WTC11 (cell line): ENCODE data around the gene NOC3L. TPM values are rescaled to one million over a fixed set of nuclear protein-coding genes. Genes with fewer than 3 reads are reported as not detected.

Experiments
- AR ChIP-seq: fragments of 250-450 bp; sonication (Bioruptor Pico); IDR thresholded peaks from 2 replicates; pipeline ENCODE4 v1.9.0; 2021; ENCODE audit warnings: mild to moderate bottlenecking
- ATF2 ChIP-seq: sonication (generic); formaldehyde crosslinking; IDR thresholded peaks from 2 replicates; pipeline ENCODE4 v1.8.1; 2022; ENCODE audit warnings: low read depth, missing genetic modification reagents, borderline replicate concordance
- ATF3 ChIP-seq: sonication (generic); formaldehyde crosslinking; conservative IDR thresholded peaks from 2 replicates; pipeline ENCODE4 v1.8.1; 2022; ENCODE audit warnings: mild to moderate bottlenecking, missing genetic modification reagents
- CBFB ChIP-seq: sonication (generic); formaldehyde crosslinking; IDR thresholded peaks from 2 replicates; pipeline ENCODE4 v1.8.1; 2022; ENCODE audit warnings: mild to moderate bottlenecking, low read depth, missing genetic modification reagents
- CREB1 ChIP-seq: sonication (generic); formaldehyde crosslinking; IDR thresholded peaks from 2 replicates; pipeline ENCODE4 v1.8.0; 2023; ENCODE audit warnings: mild to moderate bottlenecking, missing genetic modification reagents
- EMX1 ChIP-seq: fragments of 250-450 bp; sonication (Bioruptor Pico); IDR thresholded peaks from 2 replicates; pipeline ENCODE4 v1.8.0; 2021; ENCODE audit warnings: mild to moderate bottlenecking
- IRF2 ChIP-seq: sonication (generic); formaldehyde crosslinking; IDR thresholded peaks from 2 replicates; pipeline ENCODE4 v1.8.0; 2022; ENCODE audit warnings: low read depth, missing genetic modification reagents, borderline replicate concordance
- JAZF1 ChIP-seq: fragments of 250-450 bp; sonication (Bioruptor Pico); IDR thresholded peaks from 2 replicates; pipeline ENCODE4 v1.9.0; 2021; ENCODE audit warnings: moderate library complexity, mild to moderate bottlenecking, inconsistent platforms
- JUN ChIP-seq: sonication (generic); formaldehyde crosslinking; IDR thresholded peaks from 2 replicates; pipeline ENCODE4 v1.8.0; 2023; ENCODE audit warnings: mild to moderate bottlenecking, missing genetic modification reagents
- MLX ChIP-seq: sonication (generic); formaldehyde crosslinking; IDR thresholded peaks from 2 replicates; pipeline ENCODE4 v1.8.1; 2023; ENCODE audit warnings: mild to moderate bottlenecking, missing genetic modification reagents, moderate library complexity
- NFYB ChIP-seq: sonication (generic); formaldehyde crosslinking; conservative IDR thresholded peaks from 2 replicates; pipeline ENCODE4 v1.8.0; 2022; ENCODE audit warnings: low read depth, missing genetic modification reagents
- OVOL2 ChIP-seq: fragments of 250-450 bp; sonication (Bioruptor Pico); IDR thresholded peaks from 2 replicates; pipeline ENCODE4 v1.9.0; 2021; ENCODE audit warnings: mild to moderate bottlenecking, borderline replicate concordance
- SOX15 ChIP-seq: fragments of 250-450 bp; sonication (Bioruptor Pico); IDR thresholded peaks from 2 replicates; pipeline ENCODE4 v1.9.0; 2021; ENCODE audit warnings: mild to moderate bottlenecking
- TEAD4 ChIP-seq: sonication (generic); formaldehyde crosslinking; IDR thresholded peaks from 2 replicates; pipeline ENCODE4 v1.8.0; 2022; ENCODE audit warnings: mild to moderate bottlenecking, missing genetic modification reagents
- ZNF232 ChIP-seq: sonication (generic); formaldehyde crosslinking; IDR thresholded peaks from 2 replicates; pipeline ENCODE4 v1.8.0; 2022; ENCODE audit warnings: mild to moderate bottlenecking, missing genetic modification reagents
- ZNF425 ChIP-seq: fragments of 250-450 bp; sonication (Bioruptor Pico); conservative IDR thresholded peaks from 2 replicates; pipeline ENCODE4 v1.9.0; 2021; ENCODE audit warnings: mild to moderate bottlenecking
- ZNF532 ChIP-seq: fragments of 250-450 bp; sonication (Bioruptor Pico); IDR thresholded peaks from 2 replicates; pipeline ENCODE4 v1.9.0; 2021; ENCODE audit warnings: mild to moderate bottlenecking, borderline replicate concordance
- total RNA-seq: library from RNA; stranded (reverse); gene quantifications from 3 replicates; pipeline ENCODE4 v1.2.3, GENCODE V29; 2021
- TF ChIP-seq, protein P1 (sequence below): sonication (generic); formaldehyde crosslinking; IDR thresholded peaks from 2 replicates; pipeline ENCODE4 v1.8.0; 2023; ENCODE audit warnings: mild to moderate bottlenecking, missing genetic modification reagents
- TF ChIP-seq, protein P2 (sequence below): sonication (generic); formaldehyde crosslinking; conservative IDR thresholded peaks from 2 replicates; pipeline ENCODE4 v1.8.1; 2023; ENCODE audit warnings: mild to moderate bottlenecking, low read depth, missing genetic modification reagents, moderate library complexity

Gene NOC3L
- total RNA-seq, 1 experiment from 2014 or later = 26.1 TPM

DNA sequence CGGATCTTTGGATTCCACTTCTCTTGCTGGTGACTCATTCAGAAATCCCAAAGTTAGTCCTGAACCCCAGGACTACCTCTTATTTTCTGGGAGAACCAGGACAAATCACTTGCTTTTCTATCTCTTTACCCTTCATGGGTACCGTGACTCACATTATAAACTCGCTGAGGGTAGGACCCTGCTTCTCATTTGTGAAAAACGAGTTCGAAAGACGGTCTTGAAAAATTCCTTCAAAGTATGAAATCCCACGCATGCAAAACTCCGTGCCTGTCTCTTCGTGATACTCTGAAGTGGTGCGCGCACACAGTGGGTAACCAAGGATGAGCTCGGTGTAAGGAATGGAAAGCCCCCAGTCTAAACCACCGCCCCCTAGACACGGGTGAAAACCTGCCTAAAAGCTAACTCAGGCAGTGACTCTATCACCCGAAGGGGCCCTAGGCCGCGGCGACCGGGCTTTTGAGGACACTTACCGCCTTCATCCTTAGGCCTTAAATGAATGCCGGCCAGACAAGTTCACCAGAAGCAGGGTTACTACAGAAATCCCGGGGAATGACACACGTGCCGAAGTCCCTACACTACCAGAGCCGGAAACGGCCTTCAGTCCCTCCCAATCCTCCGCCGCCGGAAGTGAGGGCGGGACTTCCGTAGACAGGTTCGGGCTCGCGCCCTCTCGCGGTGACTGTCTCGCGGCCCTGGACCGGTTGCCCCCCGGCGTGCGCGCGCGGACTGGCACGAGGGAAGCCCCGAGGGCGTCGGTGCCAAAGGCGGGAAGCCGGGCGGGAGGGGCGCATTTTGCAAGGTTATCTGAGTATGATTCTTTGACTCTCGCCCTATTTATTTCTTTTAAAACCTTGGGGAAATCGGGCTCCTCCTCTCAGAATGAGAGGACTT is at the start of gene NOC3L (continued):
- TF ChIP-seq ZNF425 (CRISPR knock-in tag) (no peak), AR (CRISPR knock-in tag) (no peak), CBFB (peak; percentile 69; the same call in 1 of the 2 replicates), JUN (peak; percentile 95), ZNF532 (CRISPR knock-in tag) (no peak), ATF3 (CRISPR knock-in tag) (peak; percentile 88), ZNF232 (CRISPR knock-in tag) (peak; percentile 98), CREB1 (peak; percentile 98), ATF2 (CRISPR knock-in tag) (peak; percentile 92), NFYB (CRISPR knock-in tag) (peak; percentile 56), TEAD4 (CRISPR knock-in tag) (peak; percentile 93), SOX15 (CRISPR knock-in tag) (no peak), EMX1 (CRISPR knock-in tag) (no peak), OVOL2 (CRISPR knock-in tag) (no peak), JAZF1 (CRISPR knock-in tag) (no peak), IRF2 (CRISPR knock-in tag) (peak; percentile 77; the same call in 1 of the 2 replicates), MLX (CRISPR knock-in tag) (peak; percentile 81; the same call in 1 of the 2 replicates)
- TF ChIP-seq, protein P1, sequence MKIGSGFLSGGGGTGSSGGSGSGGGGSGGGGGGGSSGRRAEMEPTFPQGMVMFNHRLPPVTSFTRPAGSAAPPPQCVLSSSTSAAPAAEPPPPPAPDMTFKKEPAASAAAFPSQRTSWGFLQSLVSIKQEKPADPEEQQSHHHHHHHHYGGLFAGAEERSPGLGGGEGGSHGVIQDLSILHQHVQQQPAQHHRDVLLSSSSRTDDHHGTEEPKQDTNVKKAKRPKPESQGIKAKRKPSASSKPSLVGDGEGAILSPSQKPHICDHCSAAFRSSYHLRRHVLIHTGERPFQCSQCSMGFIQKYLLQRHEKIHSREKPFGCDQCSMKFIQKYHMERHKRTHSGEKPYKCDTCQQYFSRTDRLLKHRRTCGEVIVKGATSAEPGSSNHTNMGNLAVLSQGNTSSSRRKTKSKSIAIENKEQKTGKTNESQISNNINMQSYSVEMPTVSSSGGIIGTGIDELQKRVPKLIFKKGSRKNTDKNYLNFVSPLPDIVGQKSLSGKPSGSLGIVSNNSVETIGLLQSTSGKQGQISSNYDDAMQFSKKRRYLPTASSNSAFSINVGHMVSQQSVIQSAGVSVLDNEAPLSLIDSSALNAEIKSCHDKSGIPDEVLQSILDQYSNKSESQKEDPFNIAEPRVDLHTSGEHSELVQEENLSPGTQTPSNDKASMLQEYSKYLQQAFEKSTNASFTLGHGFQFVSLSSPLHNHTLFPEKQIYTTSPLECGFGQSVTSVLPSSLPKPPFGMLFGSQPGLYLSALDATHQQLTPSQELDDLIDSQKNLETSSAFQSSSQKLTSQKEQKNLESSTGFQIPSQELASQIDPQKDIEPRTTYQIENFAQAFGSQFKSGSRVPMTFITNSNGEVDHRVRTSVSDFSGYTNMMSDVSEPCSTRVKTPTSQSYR (CRISPR knock-in tag) = peak; percentile 98
- TF ChIP-seq, protein P2, sequence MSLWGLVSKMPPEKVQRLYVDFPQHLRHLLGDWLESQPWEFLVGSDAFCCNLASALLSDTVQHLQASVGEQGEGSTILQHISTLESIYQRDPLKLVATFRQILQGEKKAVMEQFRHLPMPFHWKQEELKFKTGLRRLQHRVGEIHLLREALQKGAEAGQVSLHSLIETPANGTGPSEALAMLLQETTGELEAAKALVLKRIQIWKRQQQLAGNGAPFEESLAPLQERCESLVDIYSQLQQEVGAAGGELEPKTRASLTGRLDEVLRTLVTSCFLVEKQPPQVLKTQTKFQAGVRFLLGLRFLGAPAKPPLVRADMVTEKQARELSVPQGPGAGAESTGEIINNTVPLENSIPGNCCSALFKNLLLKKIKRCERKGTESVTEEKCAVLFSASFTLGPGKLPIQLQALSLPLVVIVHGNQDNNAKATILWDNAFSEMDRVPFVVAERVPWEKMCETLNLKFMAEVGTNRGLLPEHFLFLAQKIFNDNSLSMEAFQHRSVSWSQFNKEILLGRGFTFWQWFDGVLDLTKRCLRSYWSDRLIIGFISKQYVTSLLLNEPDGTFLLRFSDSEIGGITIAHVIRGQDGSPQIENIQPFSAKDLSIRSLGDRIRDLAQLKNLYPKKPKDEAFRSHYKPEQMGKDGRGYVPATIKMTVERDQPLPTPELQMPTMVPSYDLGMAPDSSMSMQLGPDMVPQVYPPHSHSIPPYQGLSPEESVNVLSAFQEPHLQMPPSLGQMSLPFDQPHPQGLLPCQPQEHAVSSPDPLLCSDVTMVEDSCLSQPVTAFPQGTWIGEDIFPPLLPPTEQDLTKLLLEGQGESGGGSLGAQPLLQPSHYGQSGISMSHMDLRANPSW (CRISPR knock-in tag) = no peak
